SK-N-SH (cell line): Measurements from ENCODE around the gene ATP8A2.

Experiments
- MXI1 ChIP-seq: IDR thresholded peaks from 2 replicates; pipeline ENCODE4 v1.6.1; 2012; ENCODE audit warnings: mild to moderate bottlenecking, low read depth, low read length, improper control_type of control experiment
- POLR2AphosphoS5 ChIP-seq: IDR thresholded peaks from 2 replicates; pipeline ENCODE4 v1.6.1; 2012; ENCODE audit warnings: low read depth, low read length
- RFX5 ChIP-seq: IDR thresholded peaks from 2 replicates; pipeline ENCODE4 v1.6.1; 2012; ENCODE audit warnings: mild to moderate bottlenecking, improper control_type of control experiment, low read length
- SIN3A ChIP-seq: IDR thresholded peaks from 2 replicates; pipeline ENCODE4 v1.6.1; 2012; ENCODE audit warnings: low read depth, mild to moderate bottlenecking, low read length, moderate library complexity, borderline replicate concordance
- SMC3 ChIP-seq: IDR thresholded peaks from 2 replicates; pipeline ENCODE4 v1.6.1; 2012; ENCODE audit warnings: low read depth, low read length, improper control_type of control experiment
- TAF1 ChIP-seq: IDR thresholded peaks from 2 replicates; pipeline ENCODE4 v1.6.1; 2012; ENCODE audit warnings: low read depth, mild to moderate bottlenecking, low read length, moderate library complexity, borderline replicate concordance
- TEAD4 ChIP-seq: IDR thresholded peaks from 2 replicates; pipeline ENCODE4 v1.4.0; 2012; ENCODE audit warnings: mild to moderate bottlenecking, borderline replicate concordance; ENCODE audit not compliant: insufficient read depth
- TF ChIP-seq, protein P1 (sequence below): fragments of 200-600 bp; sonication (generic); IDR thresholded peaks from 2 replicates; pipeline ENCODE4 v1.6.1; 2017; ENCODE audit warnings: antibody characterized with exemption, mild to moderate bottlenecking, moderate library complexity
- TF ChIP-seq, protein P2 (sequence below): IDR thresholded peaks from 2 replicates; pipeline ENCODE4 v1.4.0; 2012; ENCODE audit warnings: low read depth
- TF ChIP-seq, protein P3 (sequence below): fragments of 150-350 bp; IDR thresholded peaks from 2 replicates; pipeline ENCODE4 v1.6.1; 2016; ENCODE audit warnings: mild to moderate bottlenecking, low read depth, low read length
- TF ChIP-seq, protein P4 (sequence below): IDR thresholded peaks from 2 replicates; pipeline ENCODE4; 2012

DNA sequence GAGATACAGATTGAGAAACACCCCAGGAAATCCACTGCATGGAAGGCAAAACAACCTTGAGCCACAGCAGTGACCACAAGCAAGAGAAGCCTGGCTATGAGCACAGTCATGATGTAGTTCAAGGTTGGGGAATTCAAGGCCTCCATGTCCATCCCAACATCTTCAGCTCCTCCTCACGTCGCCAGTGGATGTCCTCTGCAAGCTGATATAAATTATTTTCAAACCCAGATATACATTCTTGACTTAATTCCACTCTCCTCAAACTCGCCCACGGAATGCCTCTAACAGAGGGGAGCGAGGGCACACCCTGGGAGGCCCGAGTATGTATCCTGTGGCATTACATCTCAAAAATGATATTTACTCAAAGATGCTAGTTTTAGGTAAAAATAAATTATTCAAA lies 574.5 kb downstream of the ATP8A2 start:
- TF ChIP-seq, protein P1, sequence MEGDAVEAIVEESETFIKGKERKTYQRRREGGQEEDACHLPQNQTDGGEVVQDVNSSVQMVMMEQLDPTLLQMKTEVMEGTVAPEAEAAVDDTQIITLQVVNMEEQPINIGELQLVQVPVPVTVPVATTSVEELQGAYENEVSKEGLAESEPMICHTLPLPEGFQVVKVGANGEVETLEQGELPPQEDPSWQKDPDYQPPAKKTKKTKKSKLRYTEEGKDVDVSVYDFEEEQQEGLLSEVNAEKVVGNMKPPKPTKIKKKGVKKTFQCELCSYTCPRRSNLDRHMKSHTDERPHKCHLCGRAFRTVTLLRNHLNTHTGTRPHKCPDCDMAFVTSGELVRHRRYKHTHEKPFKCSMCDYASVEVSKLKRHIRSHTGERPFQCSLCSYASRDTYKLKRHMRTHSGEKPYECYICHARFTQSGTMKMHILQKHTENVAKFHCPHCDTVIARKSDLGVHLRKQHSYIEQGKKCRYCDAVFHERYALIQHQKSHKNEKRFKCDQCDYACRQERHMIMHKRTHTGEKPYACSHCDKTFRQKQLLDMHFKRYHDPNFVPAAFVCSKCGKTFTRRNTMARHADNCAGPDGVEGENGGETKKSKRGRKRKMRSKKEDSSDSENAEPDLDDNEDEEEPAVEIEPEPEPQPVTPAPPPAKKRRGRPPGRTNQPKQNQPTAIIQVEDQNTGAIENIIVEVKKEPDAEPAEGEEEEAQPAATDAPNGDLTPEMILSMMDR, result no peak
- TF ChIP-seq SMC3 (no peak), TEAD4 (no peak), RFX5 (no peak), POLR2AphosphoS5 (no peak), SIN3A (no peak), TAF1 (no peak), MXI1 (no peak)
- TF ChIP-seq, protein P2, sequence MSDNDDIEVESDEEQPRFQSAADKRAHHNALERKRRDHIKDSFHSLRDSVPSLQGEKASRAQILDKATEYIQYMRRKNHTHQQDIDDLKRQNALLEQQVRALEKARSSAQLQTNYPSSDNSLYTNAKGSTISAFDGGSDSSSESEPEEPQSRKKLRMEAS, result no peak
- TF ChIP-seq, protein P3, sequence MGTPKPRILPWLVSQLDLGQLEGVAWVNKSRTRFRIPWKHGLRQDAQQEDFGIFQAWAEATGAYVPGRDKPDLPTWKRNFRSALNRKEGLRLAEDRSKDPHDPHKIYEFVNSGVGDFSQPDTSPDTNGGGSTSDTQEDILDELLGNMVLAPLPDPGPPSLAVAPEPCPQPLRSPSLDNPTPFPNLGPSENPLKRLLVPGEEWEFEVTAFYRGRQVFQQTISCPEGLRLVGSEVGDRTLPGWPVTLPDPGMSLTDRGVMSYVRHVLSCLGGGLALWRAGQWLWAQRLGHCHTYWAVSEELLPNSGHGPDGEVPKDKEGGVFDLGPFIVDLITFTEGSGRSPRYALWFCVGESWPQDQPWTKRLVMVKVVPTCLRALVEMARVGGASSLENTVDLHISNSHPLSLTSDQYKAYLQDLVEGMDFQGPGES, result no peak
- TF ChIP-seq, protein P4, sequence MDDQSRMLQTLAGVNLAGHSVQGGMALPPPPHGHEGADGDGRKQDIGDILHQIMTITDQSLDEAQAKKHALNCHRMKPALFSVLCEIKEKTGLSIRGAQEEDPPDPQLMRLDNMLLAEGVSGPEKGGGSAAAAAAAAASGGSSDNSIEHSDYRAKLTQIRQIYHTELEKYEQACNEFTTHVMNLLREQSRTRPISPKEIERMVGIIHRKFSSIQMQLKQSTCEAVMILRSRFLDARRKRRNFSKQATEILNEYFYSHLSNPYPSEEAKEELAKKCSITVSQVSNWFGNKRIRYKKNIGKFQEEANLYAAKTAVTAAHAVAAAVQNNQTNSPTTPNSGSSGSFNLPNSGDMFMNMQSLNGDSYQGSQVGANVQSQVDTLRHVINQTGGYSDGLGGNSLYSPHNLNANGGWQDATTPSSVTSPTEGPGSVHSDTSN, result no peak
